Esophagus muscularis mucosa (tissue), 4 donors: ENCODE results near the gene SLF2. TPM values are rescaled to one million over a fixed set of nuclear protein-coding genes. Genes with fewer than 3 reads are reported as not detected.

ENCODE experiments used
- DNase-seq: peaks from one replicate; pipeline ENCODE4 v3.0.0-alpha.2; 2017; ENCODE audit errors: extremely low spot score
- H3K27ac ChIP-seq, 4 donors: fragments of 200-600 bp; sonication (generic); replicated peaks in 1 of 4; 1 replicate in 3 of 4; 2 replicates in 1 of 4; pipeline ENCODE4 v1.5.1; 2016 to 2019; ENCODE audit warnings: mild to moderate bottlenecking in 1 of 4
- H3K27me3 ChIP-seq, 4 donors: fragments of 200-600 bp; sonication (generic); one replicate each; pipeline versions ENCODE4 v1.5.1 to v1.6.0; 2016 to 2019
- H3K36me3 ChIP-seq, 4 donors: fragments of 200-600 bp; sonication (generic); one replicate each; pipeline ENCODE4 v1.5.1; 2016 to 2019
- H3K4me1 ChIP-seq, 4 donors: fragments of 200-600 bp; sonication (generic); one replicate each; pipeline ENCODE4 v1.5.1; 2016 to 2019
- H3K4me3 ChIP-seq, 4 donors: fragments of 200-600 bp; sonication (generic); 1 replicate in 2 of 4; 2 replicates in 2 of 4; pipeline ENCODE4 v1.5.1; 2016 to 2019; ENCODE audit warnings: mild to moderate bottlenecking in 4 of 4, moderate library complexity in 1 of 4
- H3K9me3 ChIP-seq, 4 donors: fragments of 200-600 bp; sonication (generic); 1 replicate in 3 of 4; 2 replicates in 1 of 4; pipeline ENCODE4 v1.5.1; 2016 to 2019
- CTCF ChIP-seq, 3 experiments: fragments of 200-600 bp in 2 of 3; fragments of 450-650 bp in 1 of 3; sonication (generic) in 2 of 3; IDR thresholded peaks; one replicate each; pipeline ENCODE4 v1.5.1; 2017 to 2019; ENCODE audit warnings: antibody characterized with exemption in 3 of 3, mild to moderate bottlenecking in 2 of 3, moderate library complexity in 1 of 3
- EP300 ChIP-seq: sonication (generic); formaldehyde crosslinking; IDR thresholded peaks from one replicate; pipeline ENCODE4 v1.6.1; 2017; ENCODE audit warnings: antibody characterized with exemption
- POLR2A ChIP-seq: fragments of 450-650 bp; IDR thresholded peaks from one replicate; pipeline ENCODE4 v1.6.1; 2017; ENCODE audit warnings: antibody characterized with exemption, moderate library complexity, mild to moderate bottlenecking, low read depth
- POLR2AphosphoS5 ChIP-seq, 2 donors: sonication (generic); formaldehyde crosslinking; IDR thresholded peaks; one replicate each; pipeline ENCODE4 v1.6.1; 2017; ENCODE audit warnings: antibody characterized with exemption in 2 of 2
- WGBS: methylation state at CpG from one replicate; pipeline ENCODE4 v1.1.5; 2018; 5-methylcytosine and 5-hydroxymethylcytosine counted together
- intact Hi-C: fragments of 100-400 bp; cut with DNase I; formaldehyde crosslinking; loops from one replicate; pipeline ENCODE4 v1.15.1; 2023
- total RNA-seq, 4 donors: library from RNA; depleted of rRNA; stranded (reverse); fragments of >200 nt; gene quantifications; one replicate each; pipeline versions ENCODE4 v1.1.0 to v1.2.1, GENCODE V29; 2016

SLF2 gene
- total RNA-seq, 4 donors from 2014 or later = 19.1 to 34.1 (median 20.8) TPM

DNA sequence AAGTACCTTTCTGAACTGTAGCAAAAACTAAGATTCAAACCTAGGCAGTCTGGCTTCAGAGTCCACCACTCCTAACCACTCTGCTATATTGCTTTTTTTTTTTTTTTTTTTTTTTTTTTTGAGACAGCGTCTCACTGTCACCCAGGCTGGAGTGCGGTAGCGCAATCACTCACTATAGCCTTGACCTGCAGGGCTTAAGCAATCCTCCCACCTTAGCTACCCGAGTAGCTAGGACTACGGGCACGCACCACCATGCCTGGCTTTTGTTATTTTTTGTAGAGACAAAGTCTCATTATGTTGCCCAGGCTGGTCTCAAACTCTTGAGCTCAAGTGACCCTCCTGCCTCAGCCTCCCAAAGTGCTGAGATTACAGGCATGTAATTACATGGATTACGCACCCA is 10.1 kb upstream of the SLF2 start:
- intact Hi-C loops = no loop called here
- 92% methylated on average over 7 of the region's 7 CpGs for WGBS

DNA sequence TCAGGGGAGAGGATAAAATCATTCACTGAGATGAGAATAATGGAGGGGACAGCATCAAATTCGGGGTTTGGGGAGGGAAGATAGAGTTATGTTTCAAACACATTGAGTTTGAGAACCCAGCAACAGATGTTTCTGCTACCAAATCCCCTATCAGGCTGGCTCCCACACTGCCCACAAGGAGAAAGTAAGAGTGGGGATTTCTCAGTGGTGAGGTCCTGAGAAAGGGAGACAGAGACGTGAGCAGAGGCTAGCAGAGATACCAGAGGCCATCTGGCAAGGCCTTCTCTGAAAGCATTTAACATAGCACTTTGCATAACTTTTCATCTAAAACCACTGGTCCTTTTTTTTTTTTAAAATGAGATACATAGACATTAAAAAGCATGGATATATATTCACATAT is 7.8 kb upstream of the SLF2 start:
- Histone ChIP-seq H3K27ac (no peak overlapping the region), H3K4me1 (no peaks in the 10 kb centered on the region), H3K9me3 (no peaks in the 10 kb centered on the region), H3K36me3 (no peaks in the 10 kb centered on the region), H3K4me3 (no peak overlapping the region), H3K27me3 (peaks cover 0 to 28% (median 0%) of the 10 kb centered on the region in 4 donors)
- TF ChIP-seq POLR2A = no peak
- TF ChIP-seq CTCF (IDR thresholded peaks at IDR 0.05) = no peak
- no peak for TF ChIP-seq POLR2AphosphoS5 (IDR thresholded peaks at IDR 0.05)
- TF ChIP-seq EP300 = no peak
- WGBS = 74% methylated on average over 2 of the region's 2 CpGs
- intact Hi-C loops = no loop called here
- DNase-seq = no peak

More for the DNA sequence above, 10.1 kb upstream of the SLF2 start:
- Histone ChIP-seq H3K27ac (no peak overlapping the region), H3K9me3 (no peaks in the 10 kb centered on the region), H3K4me1 (no peaks in the 10 kb centered on the region), H3K4me3 (no peak overlapping the region), H3K36me3 (no peaks in the 10 kb centered on the region), H3K27me3 (peaks cover 0 to 33% (median 0%) of the 10 kb centered on the region in 4 donors)
- no peak for DNase-seq
- TF ChIP-seq POLR2AphosphoS5 (IDR thresholded peaks at IDR 0.05) (no peak), POLR2A (no peak), EP300 (no peak)

GRCh38 chr10:100907175-100907574 is 5.6 kb upstream of the SLF2 start:
- peaks cover 6 to 9% (median 6%) of the 10 kb centered on the region in 4 donors for H3K4me1 ChIP-seq
- no peak for DNase-seq
- 50% methylated on average over 1 of the region's 1 CpG for WGBS
- intact Hi-C loops = no loop called here
- TF ChIP-seq POLR2AphosphoS5 (IDR thresholded peaks at IDR 0.05) = no peak
- TF ChIP-seq POLR2A = no peak
- TF ChIP-seq CTCF (IDR thresholded peaks at IDR 0.05) = no peak
- no peak for TF ChIP-seq EP300
- H3K27ac ChIP-seq = no peak overlapping the region
- no peaks in the 10 kb centered on the region for H3K9me3 ChIP-seq
- no peaks in the 10 kb centered on the region for H3K36me3 ChIP-seq
- no peak overlapping the region for H3K4me3 ChIP-seq
- H3K27me3 ChIP-seq = peaks cover 0 to 7% (median 0%) of the 10 kb centered on the region in 4 donors

GRCh38 chr10:100907773-100908363 is 4.9 kb upstream of the SLF2 start:
- intact Hi-C loops = no loop called here
- 73% methylated on average over 4 of the region's 4 CpGs for WGBS

DNA sequence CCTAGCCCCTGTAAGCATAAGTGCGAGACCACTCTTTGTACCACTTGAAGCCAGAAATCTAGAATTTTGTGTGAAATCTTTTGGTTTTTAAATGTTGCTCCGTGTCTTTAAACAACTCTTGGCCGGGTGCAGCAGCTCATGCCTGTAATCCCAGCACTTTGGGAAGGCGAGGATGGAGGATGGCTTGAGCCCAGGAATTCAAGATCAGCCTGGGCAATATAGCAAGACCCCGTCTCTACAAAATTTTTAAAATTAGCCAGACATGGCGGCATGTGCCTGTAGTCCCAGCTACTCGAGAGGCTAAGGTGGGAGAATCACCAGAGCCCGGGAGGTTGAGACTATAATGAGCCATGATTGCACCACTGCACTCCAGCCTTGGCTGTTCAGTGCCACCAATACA is 4.4 kb upstream of the SLF2 start:
- no peaks in the 10 kb centered on the region for H3K9me3 ChIP-seq
- DNase-seq = no peak
- H3K4me1 ChIP-seq = peaks cover 6 to 10% (median 8%) of the 10 kb centered on the region in 4 donors
- H3K4me3 ChIP-seq = no peak overlapping the region
- H3K27me3 ChIP-seq = no peaks in the 10 kb centered on the region
- no peak overlapping the region for H3K27ac ChIP-seq
- intact Hi-C loops = no loop called here
- H3K36me3 ChIP-seq = no peaks in the 10 kb centered on the region
- no peak for TF ChIP-seq POLR2A
- TF ChIP-seq CTCF (IDR thresholded peaks at IDR 0.05) = no peak
- no peak for TF ChIP-seq POLR2AphosphoS5 (IDR thresholded peaks at IDR 0.05)
- no peak for TF ChIP-seq EP300
- WGBS = 97% methylated on average over 8 of the region's 8 CpGs

More at GRCh38 chr10:100907773-100908363, 4.9 kb upstream of the SLF2 start:
- no peak overlapping the region for H3K27ac ChIP-seq
- no peak overlapping the region for H3K4me3 ChIP-seq
- H3K27me3 ChIP-seq = no peaks in the 10 kb centered on the region
- H3K36me3 ChIP-seq = no peaks in the 10 kb centered on the region
- H3K9me3 ChIP-seq = no peaks in the 10 kb centered on the region
- no peak for DNase-seq
- H3K4me1 ChIP-seq = peaks cover 6 to 10% (median 8%) of the 10 kb centered on the region in 4 donors
- no peak for TF ChIP-seq POLR2A
- no peak for TF ChIP-seq EP300
- TF ChIP-seq CTCF (IDR thresholded peaks at IDR 0.05) = no peak
- TF ChIP-seq POLR2AphosphoS5 (IDR thresholded peaks at IDR 0.05) = no peak
